Testis (tissue), 2 donors: ENCODE measurements around the gene VEZF1.

ENCODE experiments used
- POLR2A ChIP-seq: fragments of 450-650 bp; IDR thresholded peaks from one replicate; pipeline ENCODE4 v1.6.1; 2017; ENCODE audit warnings: antibody characterized with exemption, mild to moderate bottlenecking, moderate library complexity
- TF ChIP-seq, protein P1 (sequence below), 3 experiments: fragments of 450-650 bp in 2 of 3; fragments of 200-600 bp in 1 of 3; sonication (generic) in 1 of 3; IDR thresholded peaks; one replicate each; pipeline ENCODE4 v1.5.1; 2016 to 2019; ENCODE audit warnings: antibody characterized with exemption in 3 of 3, mild to moderate bottlenecking in 2 of 3, moderate library complexity in 1 of 3

DNA sequence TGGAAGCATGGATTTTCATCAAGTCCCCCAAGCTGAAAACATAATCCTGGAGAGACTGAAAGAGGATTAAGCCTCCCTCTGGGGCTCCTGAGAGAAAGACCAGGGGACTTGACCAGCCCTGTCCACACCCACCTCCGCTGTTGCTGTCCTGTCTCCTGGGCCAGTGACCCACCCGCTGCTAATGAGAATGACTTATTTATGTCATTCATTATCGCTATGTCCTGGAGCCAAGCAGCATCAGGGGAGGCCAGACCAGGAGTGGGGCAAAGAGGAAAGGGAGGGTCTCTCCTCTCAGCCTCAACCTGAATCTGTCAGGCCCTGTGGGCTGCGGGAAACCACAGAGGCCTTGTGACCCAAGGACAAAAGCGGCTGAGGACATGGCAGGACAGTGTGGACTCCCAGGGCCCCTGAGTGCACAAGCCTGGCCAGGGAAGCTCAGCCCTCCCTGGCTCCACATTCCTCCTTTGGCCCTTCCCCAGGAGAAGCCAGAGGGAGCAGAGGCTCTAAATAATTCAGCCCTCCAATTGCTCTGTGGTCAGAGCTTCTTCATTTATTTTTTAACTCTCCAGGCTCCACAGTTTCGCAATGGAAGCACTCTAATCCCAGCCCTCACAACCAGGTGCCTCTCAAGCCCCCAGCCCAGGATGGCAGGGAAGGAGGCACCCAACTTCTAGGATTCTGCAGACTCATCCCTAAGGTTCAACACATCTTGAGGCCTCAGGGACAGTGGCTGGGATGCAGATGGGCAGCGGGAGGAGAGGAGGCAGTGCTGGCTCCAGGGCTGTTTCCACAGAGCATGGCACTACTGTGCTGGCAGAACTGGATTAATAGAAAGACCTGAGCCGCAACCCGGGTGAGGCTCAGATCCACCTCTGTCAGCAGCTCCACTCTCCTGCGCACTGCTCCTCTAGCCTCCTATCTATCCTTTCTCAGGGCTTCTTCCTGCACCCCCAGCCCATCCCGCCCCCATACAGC lies 51.9 kb downstream of the VEZF1 start:
- TF ChIP-seq, protein P1, sequence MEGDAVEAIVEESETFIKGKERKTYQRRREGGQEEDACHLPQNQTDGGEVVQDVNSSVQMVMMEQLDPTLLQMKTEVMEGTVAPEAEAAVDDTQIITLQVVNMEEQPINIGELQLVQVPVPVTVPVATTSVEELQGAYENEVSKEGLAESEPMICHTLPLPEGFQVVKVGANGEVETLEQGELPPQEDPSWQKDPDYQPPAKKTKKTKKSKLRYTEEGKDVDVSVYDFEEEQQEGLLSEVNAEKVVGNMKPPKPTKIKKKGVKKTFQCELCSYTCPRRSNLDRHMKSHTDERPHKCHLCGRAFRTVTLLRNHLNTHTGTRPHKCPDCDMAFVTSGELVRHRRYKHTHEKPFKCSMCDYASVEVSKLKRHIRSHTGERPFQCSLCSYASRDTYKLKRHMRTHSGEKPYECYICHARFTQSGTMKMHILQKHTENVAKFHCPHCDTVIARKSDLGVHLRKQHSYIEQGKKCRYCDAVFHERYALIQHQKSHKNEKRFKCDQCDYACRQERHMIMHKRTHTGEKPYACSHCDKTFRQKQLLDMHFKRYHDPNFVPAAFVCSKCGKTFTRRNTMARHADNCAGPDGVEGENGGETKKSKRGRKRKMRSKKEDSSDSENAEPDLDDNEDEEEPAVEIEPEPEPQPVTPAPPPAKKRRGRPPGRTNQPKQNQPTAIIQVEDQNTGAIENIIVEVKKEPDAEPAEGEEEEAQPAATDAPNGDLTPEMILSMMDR (IDR thresholded peaks at IDR 0.05): no peak
- TF ChIP-seq POLR2A: no peak
